Nephron progenitor cell (in vitro differentiated cells): ENCODE measurements around the gene STX4.

ENCODE experiments used
- DNase-seq: peaks from one replicate; pipeline ENCODE4 v3.0.0; 2021
- H3K27ac Mint-ChIP-seq: 2 replicates; pipeline ENCODE4 v1.8.0; 2021; ENCODE audit warnings: mild to moderate bottlenecking, moderate library complexity, mixed read lengths
- H3K27me3 Mint-ChIP-seq: 2 replicates; pipeline ENCODE4 v1.8.0; 2021; ENCODE audit warnings: mild to moderate bottlenecking, low read depth, mixed read lengths; ENCODE audit not compliant: poor library complexity
- H3K36me3 Mint-ChIP-seq: 2 replicates; pipeline ENCODE4 v1.8.0; 2021; ENCODE audit warnings: low read depth, mixed read lengths
- H3K4me1 Mint-ChIP-seq: 2 replicates; pipeline ENCODE4 v1.8.0; 2021; ENCODE audit warnings: mixed read lengths
- H3K4me3 Mint-ChIP-seq: 2 replicates; pipeline ENCODE4 v1.8.0; 2021; ENCODE audit warnings: mild to moderate bottlenecking, moderate library complexity, mixed read lengths
- H3K9me3 Mint-ChIP-seq: 2 replicates; pipeline ENCODE4 v1.8.0; 2021; ENCODE audit warnings: mild to moderate bottlenecking, moderate library complexity, mixed read lengths
- TF ChIP-seq, protein P1 (sequence below): fragments of 200-600 bp; sonication (generic); IDR thresholded peaks from 2 replicates; pipeline ENCODE4 v1.5.0; 2021; ENCODE audit warnings: antibody characterized with exemption

Gene STX4

DNA sequence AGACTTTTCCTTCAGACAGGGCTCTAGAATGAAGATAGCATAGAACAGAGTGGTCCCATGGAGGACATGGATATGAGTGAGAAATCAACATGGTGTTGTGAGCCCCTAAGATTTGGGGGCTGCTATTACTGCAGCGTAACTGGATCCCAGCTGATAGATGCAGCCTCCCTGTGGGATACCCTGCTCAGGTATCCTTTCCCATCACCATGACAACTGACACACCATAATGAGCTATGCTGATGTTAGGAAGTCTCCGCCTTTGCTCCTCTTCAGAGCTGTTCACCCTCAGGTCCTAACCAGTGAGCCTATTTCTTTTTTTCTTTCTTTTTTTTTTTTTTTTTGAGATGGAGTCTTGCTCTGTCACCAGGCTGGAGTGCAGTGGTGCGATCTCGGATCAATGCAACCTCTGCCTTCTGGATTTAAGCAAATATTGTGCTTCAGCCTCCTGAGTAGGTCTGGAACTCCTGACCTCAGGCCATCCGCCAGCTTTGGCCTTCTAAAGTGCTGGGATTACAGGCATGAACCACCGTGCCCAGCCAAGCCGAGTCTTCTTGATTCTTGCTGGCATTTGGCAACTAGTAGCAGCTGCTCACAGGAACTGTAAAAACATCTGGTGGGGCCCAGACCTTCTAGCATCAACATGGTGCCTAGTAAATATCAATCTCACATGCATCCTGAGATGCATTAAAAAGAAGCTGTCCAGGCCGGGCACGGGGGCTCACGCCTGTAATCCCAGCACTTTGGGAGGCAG, 17.1 kb downstream of the STX4 start:
- TF ChIP-seq, protein P1, sequence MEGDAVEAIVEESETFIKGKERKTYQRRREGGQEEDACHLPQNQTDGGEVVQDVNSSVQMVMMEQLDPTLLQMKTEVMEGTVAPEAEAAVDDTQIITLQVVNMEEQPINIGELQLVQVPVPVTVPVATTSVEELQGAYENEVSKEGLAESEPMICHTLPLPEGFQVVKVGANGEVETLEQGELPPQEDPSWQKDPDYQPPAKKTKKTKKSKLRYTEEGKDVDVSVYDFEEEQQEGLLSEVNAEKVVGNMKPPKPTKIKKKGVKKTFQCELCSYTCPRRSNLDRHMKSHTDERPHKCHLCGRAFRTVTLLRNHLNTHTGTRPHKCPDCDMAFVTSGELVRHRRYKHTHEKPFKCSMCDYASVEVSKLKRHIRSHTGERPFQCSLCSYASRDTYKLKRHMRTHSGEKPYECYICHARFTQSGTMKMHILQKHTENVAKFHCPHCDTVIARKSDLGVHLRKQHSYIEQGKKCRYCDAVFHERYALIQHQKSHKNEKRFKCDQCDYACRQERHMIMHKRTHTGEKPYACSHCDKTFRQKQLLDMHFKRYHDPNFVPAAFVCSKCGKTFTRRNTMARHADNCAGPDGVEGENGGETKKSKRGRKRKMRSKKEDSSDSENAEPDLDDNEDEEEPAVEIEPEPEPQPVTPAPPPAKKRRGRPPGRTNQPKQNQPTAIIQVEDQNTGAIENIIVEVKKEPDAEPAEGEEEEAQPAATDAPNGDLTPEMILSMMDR: no peak
- Mint-ChIP-seq H3K4me1 (peaks cover 6% of the 10 kb centered on the region), H3K9me3 (peaks cover 6% of the 10 kb centered on the region), H3K36me3 (no peaks in the 10 kb centered on the region), H3K27ac (peak overlapping the region; percentile 90), H3K4me3 (no peak overlapping the region), H3K27me3 (peaks cover 26% of the 10 kb centered on the region)
- no peak for DNase-seq

DNA sequence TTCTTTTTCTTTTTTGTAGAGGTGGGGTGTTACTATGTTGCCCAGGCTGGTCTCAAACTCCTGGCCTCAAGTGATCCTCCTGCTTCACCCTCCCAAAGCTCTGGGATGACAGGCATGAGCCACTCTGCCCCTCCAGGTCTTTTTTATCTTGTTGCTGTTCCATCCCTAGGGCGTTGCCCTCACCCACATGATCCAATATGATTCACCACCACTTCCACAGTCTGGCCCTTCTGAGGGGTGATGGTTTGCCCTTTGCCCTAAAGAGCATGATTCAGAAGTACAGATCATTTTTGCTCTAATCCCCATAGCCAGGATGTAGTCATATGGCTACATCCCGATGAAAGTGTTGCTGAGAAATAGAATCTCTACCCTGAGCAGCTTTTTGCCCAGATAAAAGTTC, 18.8 kb downstream of the STX4 start:
- H3K9me3 Mint-ChIP-seq: peaks cover 6% of the 10 kb centered on the region
- DNase-seq: no peak
- peaks cover 30% of the 10 kb centered on the region for H3K27me3 Mint-ChIP-seq
- H3K27ac Mint-ChIP-seq: no peak overlapping the region
- no peak overlapping the region for H3K4me3 Mint-ChIP-seq
- no peaks in the 10 kb centered on the region for H3K36me3 Mint-ChIP-seq
- H3K4me1 Mint-ChIP-seq: peaks cover 6% of the 10 kb centered on the region
- TF ChIP-seq, protein P1: no peak

DNA sequence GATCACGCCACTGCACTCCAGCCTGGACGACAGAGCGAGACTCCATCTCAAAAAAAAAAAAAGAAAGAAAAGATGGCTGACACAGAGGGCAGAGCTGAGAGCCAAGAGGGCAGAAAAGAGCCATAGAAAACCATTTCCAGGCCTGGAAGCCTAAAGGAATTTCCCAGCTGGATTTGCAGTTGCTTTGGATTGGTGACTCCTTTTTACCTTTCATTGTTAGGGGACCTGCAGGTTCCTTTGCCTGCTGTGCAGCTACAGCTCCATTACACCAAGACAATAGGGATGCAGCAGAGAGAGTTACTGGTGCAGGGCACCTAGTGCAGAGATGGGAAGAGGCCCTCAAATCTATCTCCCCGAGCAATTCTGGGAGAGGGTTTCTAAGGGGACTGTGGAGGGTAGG, 22.3 kb downstream of the STX4 start:
- Mint-ChIP-seq H3K27ac (no peak overlapping the region), H3K36me3 (peaks cover 11% of the 10 kb centered on the region), H3K27me3 (peaks cover 18% of the 10 kb centered on the region), H3K4me3 (no peak overlapping the region), H3K4me1 (peaks cover under 1% of the 10 kb centered on the region), H3K9me3 (peaks cover 6% of the 10 kb centered on the region)
- no peak for DNase-seq
- TF ChIP-seq, protein P1: no peak

DNA sequence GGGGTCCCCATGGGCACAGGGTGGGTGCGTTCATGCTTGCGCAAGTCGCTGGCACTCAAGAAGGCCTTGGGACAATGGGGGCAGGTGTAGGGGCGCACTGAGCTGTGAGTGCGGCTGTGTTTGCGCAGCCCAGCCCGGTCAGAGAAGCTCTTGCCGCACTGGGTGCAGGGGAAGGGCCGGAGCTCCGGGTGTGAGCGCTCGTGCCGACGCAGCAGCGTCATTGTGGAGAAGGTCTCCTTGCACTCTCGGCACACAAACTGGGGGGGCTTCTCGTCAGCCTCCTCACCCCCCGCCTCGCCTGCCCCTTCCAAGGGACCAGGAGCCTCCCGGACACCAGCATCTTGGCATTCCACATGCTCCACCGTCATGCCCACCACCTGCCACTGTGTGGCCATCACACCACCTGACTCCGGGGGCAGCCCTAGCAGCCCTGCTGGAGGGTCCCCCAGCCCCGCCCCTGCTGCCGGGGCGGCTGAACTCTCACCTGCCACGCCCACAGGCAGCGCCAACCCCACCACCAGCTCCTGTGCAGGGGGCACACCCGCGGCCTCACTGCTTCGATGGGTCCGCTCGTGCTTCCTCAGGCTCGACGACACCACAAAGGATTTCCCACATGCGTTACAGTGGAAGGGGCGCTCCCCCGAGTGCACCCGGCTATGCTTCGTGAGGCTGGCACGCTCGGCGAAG, 27.9 kb downstream of the STX4 start:
- no peaks in the 10 kb centered on the region for H3K4me1 Mint-ChIP-seq
- no peaks in the 10 kb centered on the region for H3K9me3 Mint-ChIP-seq

DNA sequence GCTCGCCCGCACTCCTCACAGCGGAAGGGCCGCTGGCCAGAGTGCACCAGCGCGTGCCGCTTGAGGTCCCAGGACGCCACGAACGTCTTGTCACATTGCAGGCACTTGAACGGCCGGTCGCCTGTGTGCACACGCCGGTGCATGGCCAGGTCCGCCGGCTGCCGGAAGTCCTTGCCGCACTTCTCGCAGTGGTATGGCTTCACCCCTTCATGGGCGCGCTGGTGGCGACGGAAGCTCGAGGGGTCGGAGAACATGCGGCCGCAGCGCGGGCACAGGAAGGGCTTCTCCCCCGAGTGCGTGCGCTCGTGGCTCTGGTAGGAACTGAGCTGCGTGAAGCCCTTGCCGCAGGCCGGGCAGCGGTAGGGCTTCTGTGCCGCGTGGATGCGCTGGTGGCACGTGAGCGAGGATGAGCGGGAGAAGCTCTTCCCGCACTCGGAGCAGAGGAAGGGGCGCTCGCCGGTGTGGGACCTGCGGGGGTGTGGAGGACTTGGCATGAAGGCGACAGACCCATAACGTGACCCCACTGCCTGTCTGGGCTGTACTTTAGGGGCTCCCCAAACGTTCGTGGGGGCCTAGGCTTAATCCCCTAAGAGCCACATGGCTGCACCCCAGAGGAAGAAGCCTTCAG, 28.6 kb downstream of the STX4 start:
- Mint-ChIP-seq H3K27me3 (no peaks in the 10 kb centered on the region), H3K4me1 (no peaks in the 10 kb centered on the region), H3K36me3 (peaks cover 52% of the 10 kb centered on the region), H3K27ac (no peak overlapping the region), H3K9me3 (no peaks in the 10 kb centered on the region), H3K4me3 (no peak overlapping the region)
- TF ChIP-seq, protein P1: no peak
- DNase-seq: no peak

More for the DNA sequence above, 27.9 kb downstream of the STX4 start:
- H3K27me3 Mint-ChIP-seq: peaks cover 4% of the 10 kb centered on the region
- H3K4me3 Mint-ChIP-seq: no peak overlapping the region
- TF ChIP-seq, protein P1: no peak
- H3K27ac Mint-ChIP-seq: no peak overlapping the region
- no peak for DNase-seq
- H3K36me3 Mint-ChIP-seq: peaks cover 51% of the 10 kb centered on the region
